Measurements from ENCODE around the gene LNX1.
A peak's percentile ranks its signal among the peaks of the same experiment; 100 is the strongest.

Gene LNX1

GRCh38 chr4:53571936-53572599 lies 19.2 kb downstream of the LNX1 start:
- no peak for DNase-seq

- no peak for DNase-seq
Observed at GRCh38 chr4:53563824-53564223, 27.5 kb downstream of the LNX1 start.

DNA sequence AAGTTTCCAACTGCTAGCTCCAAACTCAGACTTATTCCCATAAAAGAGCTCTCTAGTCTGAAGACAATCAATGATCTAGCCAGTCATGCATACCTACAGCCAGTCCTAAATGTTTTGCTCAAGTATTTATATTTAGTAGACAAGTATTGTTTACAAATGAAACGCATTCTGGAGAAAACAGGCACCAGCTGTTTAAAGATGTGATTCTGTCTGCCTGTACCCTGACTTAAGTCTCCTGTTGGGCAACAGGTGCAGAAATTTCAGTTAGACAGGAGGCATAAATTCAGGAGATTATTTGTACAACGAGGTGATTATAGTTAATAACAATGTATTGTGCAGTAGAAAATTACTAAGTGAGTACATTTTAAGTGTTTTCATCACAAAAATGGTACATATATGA lies 28.9 kb downstream of the LNX1 start:
- no peak for DNase-seq

DNA sequence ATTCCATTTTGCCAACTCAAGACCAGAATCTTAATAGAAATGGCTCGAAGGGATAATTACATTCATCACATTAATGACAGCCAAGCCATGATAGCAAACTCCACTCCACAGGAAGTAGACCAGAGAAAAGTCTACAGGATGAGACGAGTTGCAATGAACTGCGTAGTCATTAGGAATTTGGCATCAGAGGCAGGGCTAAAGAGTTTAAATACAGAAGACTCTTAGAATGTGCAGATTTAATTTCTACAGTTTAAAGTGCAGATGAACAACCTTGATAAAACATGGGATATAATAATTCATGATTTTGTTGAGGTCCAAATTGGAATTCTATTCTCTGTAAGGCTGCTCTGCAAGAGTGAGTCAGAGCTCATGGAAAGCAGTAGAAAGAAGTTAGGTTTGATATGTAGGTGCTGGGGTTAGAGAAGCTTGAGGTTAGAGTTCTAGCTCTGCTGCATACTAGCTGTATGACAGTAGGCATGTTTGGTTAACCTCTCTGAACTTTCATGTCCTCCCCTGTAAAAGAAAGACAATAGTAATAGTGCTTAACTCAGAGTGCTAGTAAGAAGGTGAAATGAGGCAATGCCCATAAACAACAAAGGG lies 32.2 kb downstream of the LNX1 start:
- no peak for DNase-seq

- DNase-seq: peak; percentile 18
Observed at GRCh38 chr4:53558065-53558801, 33.1 kb downstream of the LNX1 start.

GRCh38 chr4:53557669-53558064 lies 33.6 kb downstream of the LNX1 start:
- peak; percentile 8 for DNase-seq

DNA sequence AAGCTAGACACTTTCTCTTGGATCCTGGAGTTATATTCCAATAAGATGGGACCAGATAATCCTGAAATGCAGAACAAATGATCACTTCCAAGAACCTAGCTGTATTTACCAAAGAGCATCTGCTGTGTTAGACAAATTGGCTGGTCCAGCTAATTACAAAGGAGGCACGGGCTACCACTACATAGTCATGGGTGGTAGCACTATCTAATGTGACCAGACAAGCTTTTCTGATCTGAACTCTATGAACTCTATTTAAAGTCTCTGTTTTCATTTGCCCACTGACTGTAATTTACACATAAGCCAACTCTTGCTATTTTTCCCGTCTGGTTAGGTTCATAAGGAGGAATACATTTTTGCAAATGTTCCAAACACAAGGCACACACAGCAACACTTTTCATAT lies 34.6 kb downstream of the LNX1 start:
- DNase-seq: no peak

GRCh38 chr4:53553486-53554210 lies 37.6 kb downstream of the LNX1 start:
- DNase-seq: no peak

DNA sequence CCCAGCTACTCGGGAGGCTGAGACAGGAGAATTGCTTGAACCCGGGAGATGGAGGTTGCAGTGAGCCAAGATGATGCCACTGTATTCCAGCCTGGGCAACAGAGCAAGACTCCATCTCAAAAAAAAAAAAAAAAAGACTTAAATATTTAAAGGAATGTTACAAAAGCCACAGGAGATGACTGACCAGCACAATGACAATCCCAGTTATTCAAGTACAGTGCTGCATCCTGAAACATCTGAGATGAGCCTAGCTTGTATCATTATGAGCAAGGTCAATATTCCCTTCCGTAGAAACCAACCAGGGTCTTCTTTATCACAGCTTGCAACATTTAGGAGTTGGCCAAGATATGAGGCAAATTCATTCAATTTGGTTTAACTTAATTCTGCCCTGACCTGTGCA lies 38.6 kb downstream of the LNX1 start:
- no peak for DNase-seq

GRCh38 chr4:53551958-53552357 lies 39.3 kb downstream of the LNX1 start:
- DNase-seq: no peak

DNA sequence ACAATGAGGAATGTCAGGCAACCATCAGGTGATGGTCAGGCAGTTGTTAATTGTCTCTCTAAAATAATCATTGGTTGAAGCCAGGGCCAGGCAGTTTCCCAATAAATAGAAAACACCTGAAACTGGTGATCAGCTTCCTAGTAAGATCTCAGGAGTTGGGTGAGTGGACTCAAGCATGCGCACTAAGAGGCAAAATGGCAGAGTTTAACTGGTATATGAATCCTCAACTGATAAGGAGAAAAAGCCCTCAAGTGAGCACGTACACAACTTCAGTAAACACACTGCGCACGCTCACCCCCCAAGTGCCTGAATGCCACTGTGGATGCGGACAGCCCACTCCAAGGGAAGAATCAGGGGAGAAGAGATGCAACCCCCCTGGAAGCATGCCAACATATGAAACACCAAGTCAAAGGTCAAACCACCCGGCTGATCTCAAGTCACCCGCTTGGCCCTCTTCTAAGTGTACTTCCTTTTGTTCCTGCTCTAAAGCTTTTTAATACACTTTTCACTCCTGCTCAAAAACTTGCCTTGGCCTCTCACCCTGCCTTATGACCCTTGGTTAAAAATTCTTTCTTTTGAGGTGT lies 39.9 kb downstream of the LNX1 start:
- no peak for DNase-seq

- no peak for DNase-seq
Observed at GRCh38 chr4:53548662-53549061, 42.6 kb downstream of the LNX1 start.

GRCh38 chr4:53547983-53548382 lies 43.3 kb downstream of the LNX1 start:
- DNase-seq: no peak

- no peak for DNase-seq
Observed at GRCh38 chr4:53545942-53546581, 45.2 kb downstream of the LNX1 start.

- no peak for DNase-seq
Observed at GRCh38 chr4:53545273-53545672, 46.0 kb downstream of the LNX1 start.

GRCh38 chr4:53543561-53543960 lies 47.7 kb downstream of the LNX1 start:
- DNase-seq: no peak

DNA sequence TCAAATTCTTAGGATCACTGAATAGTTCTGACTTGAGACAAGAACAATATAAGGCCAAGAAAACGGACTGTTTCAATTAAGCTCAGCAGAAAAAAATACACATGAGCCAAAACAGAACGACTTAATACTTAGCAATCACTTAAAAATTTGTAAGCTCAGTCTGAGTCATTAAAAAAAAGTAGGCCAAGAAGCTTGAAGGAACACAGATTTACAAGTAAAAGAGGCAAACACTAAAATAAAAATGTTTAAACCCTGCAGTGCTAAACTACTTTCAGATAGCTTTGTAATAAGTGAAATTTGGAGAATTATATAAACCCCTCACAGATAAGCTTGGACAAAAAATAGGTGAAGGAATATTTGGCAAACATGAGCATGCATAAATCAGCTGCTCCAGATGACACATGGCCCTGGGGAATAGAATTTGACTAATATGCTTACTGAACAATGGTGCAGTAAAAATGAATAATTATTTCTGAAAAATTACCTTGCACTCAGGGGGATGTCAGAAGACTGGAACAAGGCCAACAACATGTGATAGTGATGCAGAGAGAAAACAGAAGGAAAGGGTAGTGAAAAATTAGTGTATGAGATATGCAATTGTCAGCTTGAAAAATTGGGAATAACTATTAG lies 49.6 kb downstream of the LNX1 start:
- no peak for DNase-seq

DNA sequence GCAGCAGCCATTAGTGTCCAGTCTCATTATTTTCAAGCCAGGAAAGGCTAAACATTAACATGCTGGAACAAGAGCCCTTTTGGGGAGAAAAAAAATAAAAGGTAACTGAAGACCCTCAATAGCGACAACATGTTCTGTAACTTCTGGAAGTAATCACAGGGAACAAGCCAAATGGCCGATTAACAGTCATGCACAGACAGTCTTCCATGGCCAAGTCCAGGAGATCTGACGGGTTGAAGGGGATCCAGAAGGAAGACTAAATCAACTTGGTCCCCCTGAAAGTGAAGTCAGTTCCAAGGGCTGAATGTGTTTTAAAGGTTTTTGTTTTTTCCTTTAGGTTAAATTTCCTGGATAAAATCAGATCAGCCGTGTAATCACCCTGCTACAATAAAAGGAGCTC lies 52.5 kb downstream of the LNX1 start:
- no peak for DNase-seq

DNA sequence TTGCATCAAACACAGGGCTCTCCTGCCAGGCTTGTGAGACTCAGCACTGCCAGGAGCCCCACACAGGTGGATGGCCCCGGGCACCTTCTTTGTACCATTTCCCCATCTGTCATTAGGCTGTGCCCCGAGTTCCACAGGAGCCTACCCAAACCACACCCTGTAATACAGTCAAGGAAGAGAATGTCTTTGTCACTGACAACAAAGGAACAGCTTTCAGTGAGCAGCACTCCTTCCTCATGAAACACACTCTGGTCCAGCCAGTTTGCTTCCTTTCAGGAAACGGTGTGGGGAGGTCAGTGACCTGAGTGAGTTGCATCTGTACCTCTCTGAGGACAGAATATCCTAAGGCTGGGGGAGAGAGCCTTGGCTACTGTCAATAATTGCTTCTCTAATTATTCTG lies 53.7 kb downstream of the LNX1 start:
- DNase-seq: no peak

DNA sequence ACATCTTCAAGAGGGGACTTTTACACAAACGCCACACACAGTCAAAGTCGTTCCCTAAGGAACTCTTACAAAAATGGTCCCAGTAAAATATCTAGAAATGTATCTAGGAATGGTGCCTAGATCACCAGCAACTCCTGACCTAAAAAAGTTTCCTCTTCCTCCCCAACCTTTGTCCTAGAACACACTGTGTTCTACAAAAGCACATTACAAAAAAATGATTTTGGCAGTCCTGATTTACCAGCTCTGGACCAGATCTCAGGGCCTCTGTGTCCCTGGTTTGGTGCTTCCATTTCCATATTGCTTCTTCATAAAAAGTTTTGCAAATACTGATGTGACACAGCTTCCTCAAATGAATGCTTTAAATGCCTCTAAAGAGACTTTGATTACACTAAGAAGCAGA lies 55.0 kb downstream of the LNX1 start:
- DNase-seq: no peak

DNA sequence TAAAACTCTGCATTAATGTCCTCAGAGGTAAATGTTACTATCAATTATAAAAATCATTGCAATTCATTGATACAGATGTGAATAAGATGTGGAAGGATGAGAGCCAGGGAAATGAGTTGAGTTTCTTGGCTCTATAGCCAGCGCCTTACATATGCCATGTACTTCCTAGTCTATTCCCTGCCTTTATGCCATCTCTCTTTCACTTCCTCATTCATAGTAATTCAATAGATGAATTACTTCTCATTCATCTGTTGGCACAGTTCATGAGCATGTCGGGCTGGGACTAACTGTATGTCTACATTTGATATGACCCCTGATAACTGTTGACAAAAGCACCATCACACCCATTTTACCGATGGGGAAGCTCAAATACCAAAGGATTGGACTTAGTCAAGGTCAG lies 55.7 kb downstream of the LNX1 start:
- DNase-seq: no peak

DNA sequence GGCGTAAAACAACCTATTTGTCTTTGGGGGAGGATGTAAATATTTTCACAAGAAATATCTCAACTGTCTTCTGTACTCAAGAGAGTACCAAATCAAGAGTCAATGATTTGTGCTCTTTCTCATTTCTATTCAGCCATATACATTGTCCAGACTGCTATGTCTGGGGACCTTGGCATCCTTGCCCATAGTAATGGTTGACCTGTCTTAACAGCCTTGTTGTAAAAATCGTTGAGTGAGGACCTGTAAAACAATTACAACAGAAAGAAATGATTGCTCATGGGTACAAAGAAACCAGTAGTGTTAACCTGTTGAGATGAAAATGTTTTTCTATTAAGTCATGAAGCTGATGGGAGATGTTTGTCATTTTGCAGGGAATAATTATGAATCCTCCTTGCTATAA lies 56.6 kb downstream of the LNX1 start:
- no peak for DNase-seq
